GM12878 (cell line): ENCODE data around the gene YES1. TPM values are rescaled to one million over a fixed set of nuclear protein-coding genes. Genes with fewer than 3 reads are reported as not detected.

Experiments used
- ATAC-seq: fragments of 200-7000 bp; cut with Tn5 transposase; 3 replicates; pipeline ENCODE4 v1.9.1; 2020; ENCODE audit warnings: mild to moderate bottlenecking, moderate library complexity
- BruUV-seq: library from RNA; stranded (reverse); fragments of 400-500 nt; replicated peaks from 2 replicates; lab custom pipeline; 2021; lab: Mats Ljungman, UMichigan
- CTCF ChIA-PET: fragments of 300-600 bp; sonication (Branson Sonifier 250); formaldehyde crosslinking; extraction: SDS; loops from one replicate; lab custom pipeline; 2021; ENCODE audit warnings: inconsistent platforms; lab: Yijun Ruan, JAX
- POLR2A ChIA-PET: fragments of 350-600 bp; formaldehyde crosslinking; extraction: SDS; loops from one replicate; lab custom pipeline; 2021; ENCODE audit warnings: inconsistent platforms; lab: Charles Lee
- RAD21 ChIA-PET: fragments of 300-600 bp; sonication (Branson Sonifier 250); formaldehyde crosslinking; loops from one replicate; lab custom pipeline; 2023; ENCODE audit warnings: antibody characterized with exemption; ENCODE audit not compliant: unreplicated experiment; lab: Charles Lee
- SMC1A ChIA-PET: fragments of 300-600 bp; sonication (Branson Sonifier 250); formaldehyde crosslinking; loops from one replicate; lab custom pipeline; 2023; ENCODE audit not compliant: unreplicated experiment, uncharacterized antibody; lab: Charles Lee
- DNase-seq: peaks from one replicate; pipeline ENCODE4 v3.0.0-alpha.2; 2011; ENCODE audit warnings: low read depth, low spot score
- FAIRE-seq: peaks from 3 replicates; lab custom pipeline; 2011; peaks lifted over from hg19 to GRCh38; lab: Jason Lieb, UNC
- H2AFZ ChIP-seq: 2 replicates; pipeline ENCODE4 v1.6.0; 2011; ENCODE audit warnings: low read depth, low read length, control low read depth; ENCODE audit not compliant: control insufficient read depth
- H3K27ac ChIP-seq: 2 replicates; pipeline ENCODE4 v1.5.1; 2011; ENCODE audit warnings: control low read depth; ENCODE audit not compliant: control insufficient read depth, insufficient read depth
- H3K27me3 ChIP-seq, 2 experiments: replicated peaks in 1 of 2; 2 replicates each; pipeline versions ENCODE4 v1.6.0 to v1.6.1; 2011; ENCODE audit warnings: low read length in 1 of 2; ENCODE audit not compliant: control insufficient read depth in 2 of 2, insufficient read depth in 2 of 2
- H3K36me3 ChIP-seq, 2 experiments: 2 replicates each; pipeline ENCODE4 v1.5.1; 2011; ENCODE audit warnings: low read length in 1 of 2; ENCODE audit not compliant: control insufficient read depth in 2 of 2, insufficient read depth in 2 of 2
- H3K4me1 ChIP-seq: 2 replicates; pipeline ENCODE4 v1.6.1; 2011; ENCODE audit warnings: mild to moderate bottlenecking, low read length, moderate library complexity, mixed read lengths; ENCODE audit not compliant: control insufficient read depth, insufficient read depth
- H3K4me2 ChIP-seq: 2 replicates; pipeline ENCODE4 v1.6.0; 2011; ENCODE audit warnings: control low read depth; ENCODE audit not compliant: control insufficient read depth, insufficient read depth
- H3K4me3 ChIP-seq: fragments of 200-600 bp; sonication (generic); 2 replicates; pipeline ENCODE4 v1.5.1; 2016
- H3K79me2 ChIP-seq: 2 replicates; pipeline ENCODE4 v1.6.0; 2011; ENCODE audit warnings: low read length; ENCODE audit not compliant: control insufficient read depth, insufficient read depth
- H3K9ac ChIP-seq: 2 replicates; pipeline ENCODE4 v1.8.0; 2011; ENCODE audit warnings: low read length, control low read depth, mixed read lengths; ENCODE audit not compliant: control insufficient read depth, insufficient read depth
- H3K9me3 ChIP-seq: replicated peaks from 3 replicates; pipeline ENCODE4 v1.5.1; 2011; ENCODE audit warnings: mild to moderate bottlenecking, low read length; ENCODE audit not compliant: control insufficient read depth, insufficient read depth
- H4K20me1 ChIP-seq: 2 replicates; pipeline ENCODE4 v1.6.0; 2011; ENCODE audit not compliant: control insufficient read depth, insufficient read depth
- BMI1 ChIP-seq: fragments of 450-650 bp; IDR thresholded peaks from 2 replicates; pipeline ENCODE4 v1.6.1; 2016; ENCODE audit warnings: mild to moderate bottlenecking, moderate library complexity, borderline replicate concordance
- CUX1 ChIP-seq: IDR thresholded peaks from 2 replicates; pipeline ENCODE4 v1.6.1; 2012; ENCODE audit warnings: improper control_type of control experiment, low read depth, low read length; ENCODE audit not compliant: insufficient replicate concordance
- ETV6 ChIP-seq, 2 experiments: fragments of 450-650 bp in 1 of 2; IDR thresholded peaks in 1 of 2; conservative IDR thresholded peaks in 1 of 2; 2 replicates each; pipeline ENCODE4 v1.6.1; 2014; ENCODE audit warnings: antibody characterized with exemption in 1 of 2, borderline replicate concordance in 1 of 2, low read depth in 1 of 2, mild to moderate bottlenecking in 1 of 2, moderate library complexity in 1 of 2
- HDAC2 ChIP-seq: fragments of 200-600 bp; sonication (generic); IDR thresholded peaks from 2 replicates; pipeline ENCODE4 v1.6.1; 2017
- JUNB ChIP-seq: IDR thresholded peaks from 2 replicates; pipeline ENCODE4 v1.6.1; 2016; ENCODE audit warnings: antibody characterized with exemption, mild to moderate bottlenecking
- KDM1A ChIP-seq: fragments of 200-600 bp; sonication (generic); IDR thresholded peaks from 2 replicates; pipeline ENCODE4 v1.6.1; 2016; ENCODE audit warnings: borderline replicate concordance
- PRDM15 ChIP-seq: fragments of 450-650 bp; formaldehyde crosslinking; IDR thresholded peaks from 2 replicates; pipeline ENCODE4 v1.4.0; 2020; ENCODE audit warnings: mild to moderate bottlenecking, moderate library complexity
- ZBED1 ChIP-seq: IDR thresholded peaks from 2 replicates; pipeline ENCODE4 v1.6.1; 2016; ENCODE audit warnings: borderline replicate concordance
- WGBS: methylation state at CpG from one replicate; pipeline ENCODE4 v1.1.6; 2016; ENCODE audit warnings: low lambda C conversion rate; ENCODE audit not compliant: insufficient replicate concordance, insufficient coverage; ENCODE audit errors: missing lambda C conversion rate; 5-methylcytosine and 5-hydroxymethylcytosine counted together
- in situ Hi-C: fragments of 300-500 bp; cut with MboI; formaldehyde crosslinking; loops from 9 replicates; pipeline ENCODE4 v1.14.3; 2018; ENCODE audit warnings: mixed read lengths
- intact Hi-C: fragments of 100-400 bp; cut with micrococcal nuclease; formaldehyde crosslinking; loops from one replicate; pipeline ENCODE4 v1.14.2; 2022; ENCODE audit not compliant: unreplicated experiment
- polyA plus RNA-seq, 11 experiments: library from polyadenylated mRNA; depleted of rRNA in 4 of 11; unstranded in 6 of 11; stranded (reverse) in 5 of 11; fragments of >200 nt; fragmentation: Nextera tagmentation in 4 of 11; fragmentation: Illumina TruSeq in 1 of 11; extraction: Ambion mirVana in 4 of 11; extraction: Trizol in 1 of 11; gene quantifications; 1 replicate in 1 of 11; 2 replicates in 10 of 11; pipeline versions ENCODE4 v1.2.1 to v1.2.3, GENCODE V29; 2011 to 2016; ENCODE audit warnings: inconsistent platforms in 2 of 11, missing spikeins in 2 of 11, low read depth in 1 of 11
- total RNA-seq, 4 experiments: library from RNA; depleted of rRNA in 3 of 4; stranded (reverse); fragments of >200 nt in 3 of 4; fragmentation: Illumina TruSeq in 1 of 4; extraction: Trizol in 1 of 4; gene quantifications; 2 replicates each; pipeline versions ENCODE4 v1.2.1 to v1.2.3, GENCODE V29; 2013 to 2021
- TF ChIP-seq, protein P1 (sequence below): fragments of 450-650 bp; IDR thresholded peaks from 2 replicates; pipeline ENCODE4 v1.6.1; 2017; ENCODE audit warnings: borderline replicate concordance

Gene YES1
- total and polyA plus RNA-seq, 10 of the 15 experiments (the other 5 are each of a cell fraction or from before 2014, with no cell fraction given): 2.3 to 7.9 (median 5.8) TPM

- TF ChIP-seq CUX1: no peak
Measured at GRCh38 chr18:692824-693223, 119.2 kb downstream of the YES1 start (continued).

GRCh38 chr18:688323-688722, 123.7 kb downstream of the YES1 start:
- Histone ChIP-seq H3K79me2 (no peaks in the 10 kb centered on the region), H3K4me1 (no peaks in the 10 kb centered on the region)
- TF ChIP-seq KDM1A (no peak), BMI1 (no peak), ZBED1 (no peak), PRDM15 (CRISPR knock-in tag) (no peak), HDAC2 (no peak), ETV6 (conservative IDR thresholded peaks at IDR 0.05 in 1 of 2, IDR thresholded peaks at IDR 0.05 in 1 of 2; ENCODE audit: borderline replicate concordance in 1 of 2, low read depth in 1 of 2) (no peak), JUNB (no peak)
- TF ChIP-seq, protein P1, sequence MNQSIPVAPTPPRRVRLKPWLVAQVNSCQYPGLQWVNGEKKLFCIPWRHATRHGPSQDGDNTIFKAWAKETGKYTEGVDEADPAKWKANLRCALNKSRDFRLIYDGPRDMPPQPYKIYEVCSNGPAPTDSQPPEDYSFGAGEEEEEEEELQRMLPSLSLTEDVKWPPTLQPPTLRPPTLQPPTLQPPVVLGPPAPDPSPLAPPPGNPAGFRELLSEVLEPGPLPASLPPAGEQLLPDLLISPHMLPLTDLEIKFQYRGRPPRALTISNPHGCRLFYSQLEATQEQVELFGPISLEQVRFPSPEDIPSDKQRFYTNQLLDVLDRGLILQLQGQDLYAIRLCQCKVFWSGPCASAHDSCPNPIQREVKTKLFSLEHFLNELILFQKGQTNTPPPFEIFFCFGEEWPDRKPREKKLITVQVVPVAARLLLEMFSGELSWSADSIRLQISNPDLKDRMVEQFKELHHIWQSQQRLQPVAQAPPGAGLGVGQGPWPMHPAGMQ: no peak
- TF ChIP-seq, all 136 proteins: peak for 0
- Histone ChIP-seq H2AFZ (no peak overlapping the region), H3K27ac (no peak overlapping the region), H3K4me2 (no peak overlapping the region), H3K9ac (no peak overlapping the region), H3K27me3 (no peaks in the 10 kb centered on the region), H4K20me1 (no peaks in the 10 kb centered on the region; the same call in 1 of the 2 replicates), H3K4me3 (no peak overlapping the region), H3K36me3 (peaks cover 0 to 6% of the 10 kb centered on the region in 2 experiments; a peak in 1 of 4 replicates), H3K9me3 (no peaks in the 10 kb centered on the region)
- DNase-seq: no peak
- ChIA-PET RAD21 (no interaction called here), POLR2A (no interaction called here), SMC1A (no interaction called here), CTCF (no interaction called here)
- BruUV-seq: no TSS peak
- no peak for FAIRE-seq
- in situ Hi-C loops: no loop called here
- 78% methylated on average over 5 of the region's 5 CpGs for WGBS
- no peak for ATAC-seq
- intact Hi-C loops: no loop called here
